PC-3 (cell line): ENCODE data around the gene MBLAC1.

Experiments
- CTCF ChIP-seq: fragments of 300-600 bp; sonication (generic); conservative IDR thresholded peaks from 2 replicates; pipeline ENCODE4 v1.5.1; 2017; ENCODE audit warnings: antibody characterized with exemption, low read depth, mild to moderate bottlenecking, low read length
- EZH2 ChIP-seq: fragments of 300-600 bp; sonication (generic); IDR thresholded peaks from one replicate; pipeline ENCODE4 v1.6.1; 2017; ENCODE audit warnings: antibody characterized with exemption, mild to moderate bottlenecking, low read length; ENCODE audit not compliant: unreplicated experiment

- no peak for TF ChIP-seq CTCF
- TF ChIP-seq EZH2: no peak
Measured at GRCh38 chr7:100127866-100128636, 1.3 kb downstream of the MBLAC1 start.
